Amygdala (tissue), 56 donors: ENCODE results near the gene SCAF4.

ENCODE experiments used
- DNase-seq, 56 donors: peaks; one replicate each; lab custom pipeline; 2025; lab: John Stamatoyannopoulos, UW

Gene SCAF4

DNA sequence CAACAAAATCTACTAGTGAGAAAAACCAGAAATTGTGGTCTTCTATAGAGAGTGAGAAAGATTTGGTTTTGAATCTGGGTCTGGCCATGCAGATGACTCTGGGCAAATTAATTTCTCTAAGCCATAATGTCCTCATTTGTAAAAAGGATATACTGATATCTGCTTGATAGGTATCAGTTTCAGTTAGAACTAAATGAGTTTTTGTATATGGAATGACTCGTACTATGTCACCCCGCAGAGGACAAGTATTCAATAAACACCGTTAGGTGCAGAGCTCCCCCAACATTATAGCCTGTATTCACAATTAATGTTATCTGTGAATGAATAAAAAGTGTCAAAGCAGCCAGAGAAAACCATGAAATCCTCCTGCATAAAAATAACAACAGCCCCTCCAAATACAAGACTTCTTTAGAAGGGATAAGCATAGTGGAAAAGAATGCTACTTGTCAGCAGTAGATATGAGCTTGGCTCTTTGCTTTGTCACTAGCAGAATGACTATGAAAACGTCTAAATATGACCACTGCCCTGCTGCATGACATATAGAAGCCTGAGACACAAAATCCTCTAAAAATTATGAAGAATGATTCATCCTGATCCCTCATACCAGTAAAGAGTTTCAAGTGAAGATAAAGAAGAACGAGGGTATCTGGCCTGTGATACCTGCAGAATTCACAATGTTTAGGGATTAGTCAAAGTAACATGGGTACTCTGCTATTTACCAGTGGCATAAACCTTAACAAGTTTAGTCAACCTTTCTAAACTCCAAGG is 17.8 kb downstream of the SCAF4 start:
- DNase-seq, result no peak

- DNase-seq, result no peak
Observed at GRCh38 chr21:31713115-31713514, 18.8 kb downstream of the SCAF4 start.

- no peak for DNase-seq
Observed at GRCh38 chr21:31711745-31712285, 20.1 kb downstream of the SCAF4 start.

- no peak for DNase-seq
Observed at GRCh38 chr21:31711326-31711725, 20.6 kb downstream of the SCAF4 start.

DNA sequence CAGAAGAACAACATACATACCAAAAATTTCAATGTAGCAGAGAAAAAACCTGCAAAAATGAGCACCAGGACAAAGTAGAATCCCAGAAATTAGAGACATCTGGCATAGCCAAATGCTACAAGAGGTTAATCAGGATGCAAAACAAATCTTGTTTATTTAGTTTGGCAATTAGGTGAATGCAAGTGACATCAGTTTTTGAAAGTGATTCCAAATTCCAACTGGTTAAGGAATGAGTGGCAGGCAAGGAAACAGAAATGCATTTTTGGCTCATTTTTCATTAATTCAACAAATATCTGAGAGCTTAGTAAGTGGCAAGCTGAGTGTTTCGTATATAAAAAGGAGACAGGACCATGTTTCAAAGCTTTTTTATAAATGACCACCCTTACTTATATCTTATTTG is 21.3 kb downstream of the SCAF4 start:
- DNase-seq, result no peak

- no peak for DNase-seq
Observed at GRCh38 chr21:31708541-31708940, 23.4 kb downstream of the SCAF4 start.

- no peak for DNase-seq
Observed at GRCh38 chr21:31707499-31707898, 24.4 kb downstream of the SCAF4 start.

DNA sequence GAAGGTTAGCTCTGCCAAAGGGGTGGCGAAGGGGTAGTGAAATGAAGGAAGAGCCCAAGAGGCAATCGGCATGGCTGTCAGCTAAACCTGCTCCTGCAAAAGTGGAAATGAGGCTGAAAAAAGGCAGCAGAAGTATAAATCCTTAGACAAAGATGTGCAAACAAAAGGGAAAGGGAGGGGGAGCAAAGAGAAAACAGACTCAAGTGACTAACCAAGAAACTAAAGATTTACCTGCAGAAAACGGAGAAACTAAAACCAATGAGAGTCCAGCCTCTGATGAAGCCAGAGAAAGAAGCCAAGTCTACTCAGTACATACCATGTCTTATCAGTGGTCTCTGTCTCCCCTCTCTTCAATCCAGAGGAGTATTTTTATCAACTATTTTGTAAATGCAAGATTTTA is 25.4 kb downstream of the SCAF4 start:
- no peak for DNase-seq

GRCh38 chr21:31700040-31700439 is 31.9 kb downstream of the SCAF4 start:
- DNase-seq, result no peak

DNA sequence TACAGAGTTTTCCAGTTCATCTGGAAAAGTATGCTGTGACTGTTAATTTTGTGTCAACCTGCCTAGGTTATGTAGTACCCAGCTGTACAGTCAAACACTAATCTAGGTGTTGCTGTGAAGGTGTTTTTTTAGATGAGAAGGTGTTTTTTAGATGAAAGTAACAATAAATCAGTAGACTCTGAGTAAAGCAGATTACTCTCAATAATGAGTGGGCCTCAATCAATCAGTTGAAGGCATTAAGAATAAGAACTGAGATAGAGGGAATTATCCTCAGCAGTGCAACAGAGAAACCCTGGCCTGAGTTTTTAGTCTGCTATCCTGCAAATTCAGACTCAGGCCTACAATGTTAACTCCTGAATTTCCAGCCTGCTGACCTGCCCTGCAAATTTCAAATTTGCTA is 33.5 kb downstream of the SCAF4 start:
- DNase-seq, result no peak

- no peak for DNase-seq
Observed at GRCh38 chr21:31696424-31696823, 35.5 kb downstream of the SCAF4 start.

DNA sequence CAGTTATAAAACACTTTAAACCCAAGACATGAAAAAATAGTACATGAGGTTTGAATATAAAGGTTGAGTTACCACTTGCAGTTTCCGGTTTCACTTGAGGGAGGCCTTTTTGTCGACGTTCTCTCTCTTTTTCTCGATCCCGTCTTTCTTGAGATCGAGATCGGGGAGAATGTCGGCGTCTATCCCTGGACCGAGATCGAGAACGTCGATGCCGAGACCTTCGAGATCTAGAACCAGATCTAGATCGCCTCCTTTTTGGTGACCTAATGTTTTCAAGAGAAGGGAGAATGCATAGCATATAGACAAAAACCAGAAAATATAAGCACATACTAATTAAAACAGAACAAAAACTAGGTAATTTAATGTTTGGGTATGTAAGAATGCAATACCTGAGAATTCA is 38.7 kb downstream of the SCAF4 start:
- DNase-seq, result no peak

- no peak for DNase-seq
Observed at GRCh38 chr21:31688603-31689368, 43.1 kb downstream of the SCAF4 start.

GRCh38 chr21:31687108-31687507 is 44.8 kb downstream of the SCAF4 start:
- DNase-seq, result no peak

DNA sequence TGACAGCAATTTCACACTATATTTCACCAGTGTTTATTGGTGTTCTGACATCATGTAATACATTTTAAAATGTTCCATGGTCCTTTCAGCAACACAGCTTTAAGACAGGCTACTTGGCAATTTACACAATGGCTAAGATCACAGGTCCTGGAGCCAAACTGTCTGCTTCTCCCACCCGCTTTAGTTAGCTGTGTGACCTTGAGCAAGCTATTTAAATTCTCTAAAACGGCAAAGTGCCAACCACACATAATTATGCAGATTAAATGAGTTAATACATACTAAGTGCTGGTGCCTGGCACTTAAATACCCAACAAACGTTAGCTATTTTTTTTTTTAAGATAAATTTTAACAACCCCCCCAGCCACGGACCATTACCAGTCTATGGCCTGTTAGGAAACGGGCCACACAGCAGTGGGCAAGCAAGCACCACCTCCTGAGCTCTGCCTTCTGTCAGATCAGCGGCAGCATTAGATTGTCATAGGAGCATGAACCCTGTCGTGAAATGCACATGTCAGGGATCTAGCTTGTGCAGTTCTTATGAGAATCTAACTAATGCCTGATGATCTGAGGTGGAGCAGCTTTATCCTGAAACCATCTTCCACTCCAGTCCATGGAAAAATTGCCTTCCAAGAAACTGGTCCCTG is 45.5 kb downstream of the SCAF4 start:
- no peak for DNase-seq

DNA sequence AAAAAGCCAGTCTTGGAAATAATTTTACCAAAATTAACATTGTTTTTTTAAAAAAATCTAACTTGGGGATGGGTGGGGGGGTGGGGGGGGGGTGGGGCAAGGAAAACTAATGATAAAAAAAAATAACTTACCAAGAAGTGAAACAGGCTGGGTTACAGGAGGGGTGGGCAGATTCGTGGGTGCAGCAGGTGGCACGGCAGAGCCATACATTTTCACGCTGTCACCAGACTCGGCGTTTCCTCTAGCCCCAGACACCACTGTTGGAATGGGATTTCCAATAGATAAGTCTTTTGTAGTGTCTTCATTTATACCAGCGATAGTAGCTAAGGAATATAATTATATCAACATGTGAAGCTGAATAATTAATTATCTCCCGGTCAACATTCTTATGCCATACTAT is 47.0 kb downstream of the SCAF4 start:
- DNase-seq, result no peak

DNA sequence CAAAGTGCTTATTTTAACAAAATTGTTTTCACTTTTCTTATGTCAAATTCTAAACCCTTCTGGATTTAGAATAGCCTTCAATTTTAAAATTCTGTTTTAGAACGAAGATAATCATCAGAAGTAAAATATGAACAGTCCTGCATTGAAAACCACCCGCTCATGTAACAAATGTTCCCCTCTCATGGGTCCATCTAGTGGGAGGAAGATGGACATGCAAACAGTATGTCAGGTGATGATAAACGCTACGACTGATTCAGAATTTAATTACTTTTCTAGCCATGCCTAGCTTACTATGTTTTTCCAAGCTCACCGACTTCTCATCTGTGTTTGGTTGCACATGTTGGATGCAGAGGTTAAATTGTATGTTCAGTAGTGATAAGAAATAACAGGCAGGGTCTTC is 48.9 kb downstream of the SCAF4 start:
- DNase-seq, result no peak

- no peak for DNase-seq
Observed at GRCh38 chr21:31682620-31683019, 49.3 kb downstream of the SCAF4 start.

DNA sequence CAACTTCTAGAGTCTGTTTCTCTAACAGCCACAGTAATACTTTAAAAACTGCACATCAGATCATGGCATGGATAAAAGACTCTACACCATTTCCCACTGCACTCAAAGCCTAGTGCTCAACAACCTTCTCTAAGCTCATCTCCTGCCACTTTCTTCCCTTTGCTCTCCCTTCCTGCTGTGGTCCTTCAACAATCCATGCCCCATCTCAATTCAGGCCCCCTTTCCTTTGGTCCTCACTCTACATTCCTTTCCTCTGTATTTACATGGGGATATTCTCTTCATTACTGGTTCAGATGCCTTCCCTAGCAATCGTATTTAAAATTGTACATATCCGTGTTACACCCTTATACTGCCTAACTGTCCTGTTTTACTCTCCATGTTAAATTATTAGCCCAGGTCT is 53.4 kb downstream of the SCAF4 start:
- no peak for DNase-seq

DNA sequence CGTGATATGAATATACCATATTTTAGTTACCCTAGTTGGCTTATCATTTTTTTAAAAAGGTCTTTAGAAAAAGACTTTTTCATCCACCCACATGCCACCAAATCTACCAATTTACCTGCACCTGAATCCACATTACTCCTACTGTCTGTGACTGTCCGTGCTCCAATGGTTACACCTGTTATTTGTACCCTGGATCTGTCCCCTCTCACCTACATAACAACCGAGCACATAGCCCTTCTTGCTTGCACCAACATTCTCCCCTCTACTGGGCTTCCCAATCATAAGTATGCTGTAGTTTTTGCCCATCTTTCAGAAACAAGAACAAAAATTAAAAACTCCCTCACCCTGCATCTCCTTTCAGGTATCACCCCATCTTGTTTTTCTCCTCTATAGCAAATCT is 54.9 kb downstream of the SCAF4 start:
- DNase-seq, result no peak

DNA sequence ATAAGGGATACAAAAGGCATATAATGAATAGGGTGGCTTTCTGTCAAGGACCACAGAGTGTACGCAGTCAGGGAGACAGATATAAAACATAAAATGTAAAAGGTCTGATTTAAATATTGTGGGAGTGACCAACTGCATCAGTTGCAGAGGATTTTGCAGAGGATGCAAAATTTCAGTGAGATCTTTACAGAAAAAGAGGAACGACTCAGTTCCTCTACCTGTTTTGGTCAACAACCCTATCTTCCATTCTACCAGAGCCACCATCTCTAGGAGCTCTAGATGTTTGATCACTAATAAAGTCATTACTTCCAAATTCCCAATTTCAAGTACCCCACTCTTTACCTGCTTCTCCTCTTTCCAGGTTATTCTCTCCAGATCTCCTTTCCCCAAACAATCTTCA is 56.0 kb downstream of the SCAF4 start:
- no peak for DNase-seq
